ENCODE data around the gene WDFY1.

WDFY1 gene

DNA sequence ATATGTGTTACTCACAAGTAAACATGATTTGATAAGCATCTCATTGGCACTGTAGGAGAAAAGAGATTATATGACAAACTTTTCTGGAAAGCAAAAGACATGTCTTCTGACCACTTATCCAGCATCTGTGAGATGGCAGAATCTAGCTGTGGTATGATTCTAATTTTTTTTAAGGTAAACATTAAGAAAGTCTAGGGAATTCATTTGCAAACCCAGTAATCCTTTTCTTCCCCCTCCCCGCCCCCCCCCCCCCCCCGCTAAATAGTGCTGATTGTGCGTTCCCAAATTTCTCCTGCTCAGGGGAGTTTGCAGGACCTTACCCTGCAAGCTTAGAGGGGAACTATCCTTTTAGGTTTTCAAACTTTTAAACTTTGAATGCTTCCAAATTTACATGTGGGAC lies 24.2 kb upstream of the WDFY1 start:
- no peak for DNase-seq (ENCODE audit: low read depth)
- H3K4me3 ChIP-seq (ENCODE audit: low read depth, low read length), result no peak overlapping the region
- TF ChIP-seq, protein P1, sequence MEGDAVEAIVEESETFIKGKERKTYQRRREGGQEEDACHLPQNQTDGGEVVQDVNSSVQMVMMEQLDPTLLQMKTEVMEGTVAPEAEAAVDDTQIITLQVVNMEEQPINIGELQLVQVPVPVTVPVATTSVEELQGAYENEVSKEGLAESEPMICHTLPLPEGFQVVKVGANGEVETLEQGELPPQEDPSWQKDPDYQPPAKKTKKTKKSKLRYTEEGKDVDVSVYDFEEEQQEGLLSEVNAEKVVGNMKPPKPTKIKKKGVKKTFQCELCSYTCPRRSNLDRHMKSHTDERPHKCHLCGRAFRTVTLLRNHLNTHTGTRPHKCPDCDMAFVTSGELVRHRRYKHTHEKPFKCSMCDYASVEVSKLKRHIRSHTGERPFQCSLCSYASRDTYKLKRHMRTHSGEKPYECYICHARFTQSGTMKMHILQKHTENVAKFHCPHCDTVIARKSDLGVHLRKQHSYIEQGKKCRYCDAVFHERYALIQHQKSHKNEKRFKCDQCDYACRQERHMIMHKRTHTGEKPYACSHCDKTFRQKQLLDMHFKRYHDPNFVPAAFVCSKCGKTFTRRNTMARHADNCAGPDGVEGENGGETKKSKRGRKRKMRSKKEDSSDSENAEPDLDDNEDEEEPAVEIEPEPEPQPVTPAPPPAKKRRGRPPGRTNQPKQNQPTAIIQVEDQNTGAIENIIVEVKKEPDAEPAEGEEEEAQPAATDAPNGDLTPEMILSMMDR (IDR thresholded peaks at IDR 0.05; ENCODE audit: low read depth, low read length, missing control alignments), result no peak

DNA sequence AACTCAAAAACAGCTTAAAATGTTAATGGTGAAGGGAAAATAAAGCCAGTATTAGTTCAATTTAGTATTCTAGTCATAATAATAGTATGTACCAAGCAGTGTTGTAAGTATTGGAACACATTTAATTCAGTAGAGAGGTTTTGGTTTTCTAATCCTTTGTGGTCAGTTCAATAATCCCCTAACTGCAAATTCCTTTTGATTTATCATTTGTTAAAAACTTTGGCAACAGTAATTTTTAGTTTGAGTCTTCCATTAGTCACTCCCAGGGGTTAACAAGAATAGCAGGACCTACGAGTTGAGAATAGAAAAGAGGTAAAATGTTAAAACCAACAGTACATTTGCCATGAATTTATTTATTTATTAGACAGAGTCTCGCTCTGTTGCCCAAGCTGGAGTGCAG lies 22.8 kb upstream of the WDFY1 start:
- no peak for DNase-seq (ENCODE audit: low read depth)
- TF ChIP-seq, protein P1 (IDR thresholded peaks at IDR 0.05; ENCODE audit: low read depth, low read length, missing control alignments), result no peak

DNA sequence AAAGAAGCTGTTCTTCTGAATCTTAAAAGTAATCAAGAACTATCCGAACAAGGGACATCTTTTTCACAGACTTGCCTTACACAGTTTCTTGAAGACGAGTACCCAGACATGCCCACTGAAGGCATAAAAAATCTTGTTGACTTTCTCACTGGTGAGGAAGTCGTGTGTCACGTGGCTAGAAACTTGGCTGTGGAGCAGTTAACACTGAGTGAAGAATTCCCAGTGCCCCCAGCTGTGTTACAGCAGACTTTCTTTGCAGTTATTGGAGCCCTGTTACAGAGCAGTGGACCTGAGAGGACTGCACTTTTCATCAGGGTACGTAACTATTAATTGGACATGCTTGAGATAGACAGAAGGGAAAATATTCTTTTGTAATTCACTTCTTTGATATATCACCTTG lies 14.6 kb upstream of the WDFY1 start:
- H3K4me3 ChIP-seq (ENCODE audit: low read depth, low read length), result no peak overlapping the region
- DNase-seq (ENCODE audit: low read depth), result no peak
- TF ChIP-seq, protein P1 (IDR thresholded peaks at IDR 0.05; ENCODE audit: low read depth, low read length, missing control alignments), result no peak

More for the DNA sequence above, 22.8 kb upstream of the WDFY1 start:
- H3K4me3 ChIP-seq (ENCODE audit: low read depth, low read length), result no peak overlapping the region

DNA sequence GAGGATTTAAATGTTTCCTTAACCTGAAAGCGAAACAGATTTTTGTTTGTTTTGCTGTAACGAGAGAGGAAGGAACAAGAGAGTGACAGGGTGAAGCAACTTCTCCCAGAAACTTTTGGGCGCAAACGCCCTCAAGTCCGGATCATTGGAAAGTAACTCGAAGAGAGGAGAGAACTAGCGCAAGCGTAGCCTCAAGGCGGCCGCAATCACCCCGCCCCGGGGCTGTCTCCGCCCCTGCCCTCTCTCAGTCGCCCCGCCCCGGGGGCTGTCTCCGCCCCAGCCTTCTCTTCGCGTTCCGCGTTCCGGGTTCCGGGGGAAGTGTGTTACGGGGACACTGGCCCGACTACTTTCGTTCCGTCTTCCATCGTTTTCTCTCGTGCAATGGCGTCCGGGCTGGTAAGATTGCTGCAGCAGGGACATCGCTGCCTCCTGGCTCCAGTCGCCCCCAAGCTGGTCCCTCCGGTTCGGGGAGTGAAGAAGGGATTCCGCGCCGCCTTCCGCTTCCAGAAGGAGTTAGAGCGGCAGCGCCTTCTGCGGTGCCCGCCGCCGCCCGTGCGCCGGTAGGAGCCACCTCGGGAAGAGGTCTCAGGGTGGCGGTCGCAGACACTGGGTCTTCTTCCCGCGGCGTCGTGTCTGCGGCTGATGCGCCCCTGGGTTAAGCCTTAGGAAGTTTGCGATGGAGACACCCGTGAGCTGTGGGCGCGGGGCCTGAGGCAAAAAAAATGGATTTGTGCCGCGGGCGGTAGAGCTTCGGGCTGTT lies 12.1 kb upstream of the WDFY1 start, which contains the start of gene MRPL44:
MRPL44 (plus strand) TSS at position 372 of the 760 bp plus-strand sequence; CDS start at position 382, 10 bp downstream.
- DNase-seq (ENCODE audit: low read depth), result peak; percentile 82
- TF ChIP-seq, protein P1 (IDR thresholded peaks at IDR 0.05; ENCODE audit: low read depth, low read length, missing control alignments), result no peak
- peak within 1 kb of the TSS; percentile 71 for H3K4me3 ChIP-seq (ENCODE audit: low read depth, low read length)

DNA sequence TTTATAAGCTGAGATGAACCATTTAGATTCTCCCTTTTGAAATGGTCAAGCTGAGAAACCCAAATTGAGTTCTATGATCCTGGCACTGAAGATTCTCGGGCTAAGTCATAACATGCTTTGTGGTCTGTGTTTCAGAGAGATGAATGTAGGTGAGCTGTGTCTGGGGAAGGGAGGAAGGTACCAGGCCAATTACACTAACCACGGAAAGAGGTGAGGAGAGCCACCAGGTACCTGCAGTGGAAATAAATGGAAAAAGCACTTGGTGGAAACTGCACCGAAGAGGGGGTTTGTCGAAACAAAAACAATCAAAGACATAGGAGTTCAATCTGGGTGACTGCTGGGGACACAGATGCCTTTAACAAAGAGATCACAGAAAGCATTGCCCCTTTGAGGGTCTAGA lies 11.2 kb upstream of the WDFY1 start:
- no peak for DNase-seq (ENCODE audit: low read depth)
- TF ChIP-seq, protein P1 (IDR thresholded peaks at IDR 0.05; ENCODE audit: low read depth, low read length, missing control alignments), result no peak
- H3K4me3 ChIP-seq (ENCODE audit: low read depth, low read length), result no peak overlapping the region

DNA sequence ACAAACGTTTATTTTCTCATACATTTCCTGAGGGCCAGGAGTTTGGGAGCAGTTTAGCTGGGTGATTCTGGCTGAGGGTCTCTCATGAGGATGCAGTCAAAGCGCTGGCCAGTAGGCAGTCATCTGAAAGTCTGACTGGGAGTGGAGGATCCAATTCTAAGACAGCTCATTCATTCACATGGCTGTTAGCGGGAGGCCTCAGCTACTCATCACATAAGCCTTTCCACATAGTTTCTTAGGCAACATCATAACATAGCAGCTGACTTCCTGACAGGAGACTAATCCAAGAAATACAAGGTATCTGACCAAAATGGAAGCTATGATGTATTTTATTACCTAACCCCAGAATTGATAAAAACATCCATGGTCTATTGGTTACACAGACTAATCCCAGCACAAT lies 9.3 kb upstream of the WDFY1 start:
- H3K4me3 ChIP-seq (ENCODE audit: low read depth, low read length), result no peak overlapping the region
- no peak for DNase-seq (ENCODE audit: low read depth)
- TF ChIP-seq, protein P1 (IDR thresholded peaks at IDR 0.05; ENCODE audit: low read depth, low read length, missing control alignments), result no peak

Data from GM12864 (cell line).